HepG2 (cell line): ENCODE results near the gene TUBA4A. TPM values are rescaled to one million over a fixed set of nuclear protein-coding genes. Genes with fewer than 3 reads are reported as not detected.

Experiments used
- ASH2L ChIP-seq: fragments of 300-600, 200-600 bp; sonication (generic); IDR thresholded peaks from 2 replicates; pipeline ENCODE4 v1.7.0; 2017; ENCODE audit warnings: low read depth, mild to moderate bottlenecking, moderate library complexity, mixed read lengths, low read length; ENCODE audit not compliant: insufficient read length
- BRCA1 ChIP-seq: sonication (generic); formaldehyde crosslinking; IDR thresholded peaks from 2 replicates; pipeline ENCODE4 v1.4.0; 2020; ENCODE audit warnings: missing genetic modification reagents
- CCAR2 ChIP-seq: fragments of 200-400 bp; formaldehyde crosslinking; optimal IDR thresholded peaks from 2 replicates; pipeline ENCODE3; 2018; ENCODE audit warnings: low read depth, mild to moderate bottlenecking, low read length, moderate library complexity
- EEA1 ChIP-seq: sonication (generic); formaldehyde crosslinking; IDR thresholded peaks from 2 replicates; pipeline ENCODE4 v1.5.1; 2020; ENCODE audit warnings: mild to moderate bottlenecking, missing genetic modification reagents, borderline replicate concordance
- HMG20B ChIP-seq: conservative IDR thresholded peaks from 2 replicates; pipeline ENCODE4 v1.6.1; 2016; ENCODE audit warnings: missing genetic modification reagents, missing compliant biosample characterization
- KDM2A ChIP-seq: sonication (generic); formaldehyde crosslinking; IDR thresholded peaks from 2 replicates; pipeline ENCODE4 v1.4.0; 2020; ENCODE audit warnings: low read depth, missing genetic modification reagents, borderline replicate concordance
- MATR3 ChIP-seq: sonication (generic); formaldehyde crosslinking; IDR thresholded peaks from 2 replicates; pipeline ENCODE4 v1.4.0; 2020; ENCODE audit warnings: missing genetic modification reagents
- MIER2 ChIP-seq: IDR thresholded peaks from 2 replicates; pipeline ENCODE4 v1.6.1; 2016; ENCODE audit warnings: missing biosample characterization, missing genetic modification reagents
- MTF1 ChIP-seq: sonication (generic); formaldehyde crosslinking; IDR thresholded peaks from 2 replicates; pipeline ENCODE4 v1.5.0; 2020; ENCODE audit warnings: missing genetic modification reagents
- POLR2A ChIP-seq, 2 experiments: IDR thresholded peaks; 2 replicates each; pipeline ENCODE4 v1.6.1; 2011; ENCODE audit warnings: low read depth in 2 of 2, low read length in 2 of 2, mild to moderate bottlenecking in 1 of 2, moderate library complexity in 1 of 2; ENCODE audit not compliant: insufficient read depth in 1 of 2
- SIN3B ChIP-seq: fragments of 150-350 bp; IDR thresholded peaks from 2 replicates; pipeline ENCODE4 v1.6.1; 2014; ENCODE audit warnings: low read length
- SMYD3 ChIP-seq: sonication (generic); formaldehyde crosslinking; IDR thresholded peaks from 2 replicates; pipeline ENCODE4 v1.8.1; 2023; ENCODE audit warnings: mild to moderate bottlenecking, missing genetic modification reagents
- SRY ChIP-seq: sonication (generic); formaldehyde crosslinking; IDR thresholded peaks from 2 replicates; pipeline ENCODE4 v1.8.0; 2022; ENCODE audit warnings: mild to moderate bottlenecking, missing genetic modification reagents
- TAF15 ChIP-seq: fragments of 200-400 bp; formaldehyde crosslinking; IDR thresholded peaks from one replicate; pipeline ENCODE4 v1.6.1; 2018; ENCODE audit warnings: mild to moderate bottlenecking, low read depth, low read length; ENCODE audit not compliant: poor library complexity, severe bottlenecking
- ZBTB20 ChIP-seq: sonication (generic); formaldehyde crosslinking; IDR thresholded peaks from 2 replicates; pipeline ENCODE4 v1.8.1; 2023; ENCODE audit warnings: missing genetic modification reagents, low read depth, mild to moderate bottlenecking, borderline replicate concordance
- ZNF543 ChIP-seq: sonication (generic); formaldehyde crosslinking; IDR thresholded peaks from 2 replicates; pipeline ENCODE4 v1.4.0; 2020; ENCODE audit warnings: mild to moderate bottlenecking, missing genetic modification reagents
- ZNF775 ChIP-seq: sonication (generic); formaldehyde crosslinking; IDR thresholded peaks from 2 replicates; pipeline ENCODE4 v1.4.0; 2020; ENCODE audit warnings: missing genetic modification reagents, mild to moderate bottlenecking, moderate library complexity, borderline replicate concordance
- ZNF850 ChIP-seq: sonication (generic); formaldehyde crosslinking; conservative IDR thresholded peaks from 2 replicates; pipeline ENCODE4 v1.9.0; 2021; ENCODE audit warnings: mild to moderate bottlenecking, missing genetic modification reagents
- polyA plus RNA-seq, 8 experiments: library from polyadenylated mRNA; depleted of rRNA in 3 of 8; stranded (reverse) in 7 of 8; unstranded in 1 of 8; fragments of >200 nt; fragmentation: Illumina TruSeq in 4 of 8; extraction: Trizol in 4 of 8; gene quantifications; 2 replicates each; pipeline versions ENCODE4 v1.2.1 to v1.2.3, GENCODE V29; 2011 to 2016; ENCODE audit warnings: low read depth in 4 of 8, missing spikeins in 1 of 8, mixed read lengths in 1 of 8; ENCODE audit not compliant: insufficient read depth in 1 of 8
- total RNA-seq, 5 experiments: library from RNA; depleted of rRNA; stranded (reverse); fragments of >200 nt; fragmentation: Illumina TruSeq; extraction: Trizol; gene quantifications; 2 replicates each; pipeline ENCODE4 v1.2.3, GENCODE V29; 2016; ENCODE audit warnings: low read depth in 1 of 5
- TF ChIP-seq, protein P1 (sequence below): sonication (generic); formaldehyde crosslinking; IDR thresholded peaks from 2 replicates; pipeline ENCODE4 v1.8.1; 2023; ENCODE audit warnings: missing genetic modification reagents, inconsistent platforms, borderline replicate concordance
- TF ChIP-seq, protein P2 (sequence below): sonication (generic); formaldehyde crosslinking; IDR thresholded peaks from 2 replicates; pipeline ENCODE4 v1.4.0; 2020; ENCODE audit warnings: low read depth, mild to moderate bottlenecking, missing genetic modification reagents
- TF ChIP-seq, protein P3 (sequence below): IDR thresholded peaks from 2 replicates; pipeline ENCODE4 v1.6.1; 2016; ENCODE audit warnings: missing genetic modification reagents, missing compliant biosample characterization
- TF ChIP-seq, protein P4 (sequence below): sonication (generic); formaldehyde crosslinking; IDR thresholded peaks from 2 replicates; pipeline ENCODE4 v1.5.0; 2020; ENCODE audit warnings: missing genetic modification reagents, mild to moderate bottlenecking, borderline replicate concordance
- TF ChIP-seq, protein P5 (sequence below): sonication (generic); formaldehyde crosslinking; IDR thresholded peaks from 2 replicates; pipeline ENCODE4; 2020; ENCODE audit warnings: missing genetic modification reagents, mild to moderate bottlenecking, borderline replicate concordance

Gene TUBA4A
- total and polyA plus RNA-seq, 2 of the 13 experiments (the other 11 are each of a cell fraction or from before 2014, with no cell fraction given): 1.3 to 12.7 TPM

DNA sequence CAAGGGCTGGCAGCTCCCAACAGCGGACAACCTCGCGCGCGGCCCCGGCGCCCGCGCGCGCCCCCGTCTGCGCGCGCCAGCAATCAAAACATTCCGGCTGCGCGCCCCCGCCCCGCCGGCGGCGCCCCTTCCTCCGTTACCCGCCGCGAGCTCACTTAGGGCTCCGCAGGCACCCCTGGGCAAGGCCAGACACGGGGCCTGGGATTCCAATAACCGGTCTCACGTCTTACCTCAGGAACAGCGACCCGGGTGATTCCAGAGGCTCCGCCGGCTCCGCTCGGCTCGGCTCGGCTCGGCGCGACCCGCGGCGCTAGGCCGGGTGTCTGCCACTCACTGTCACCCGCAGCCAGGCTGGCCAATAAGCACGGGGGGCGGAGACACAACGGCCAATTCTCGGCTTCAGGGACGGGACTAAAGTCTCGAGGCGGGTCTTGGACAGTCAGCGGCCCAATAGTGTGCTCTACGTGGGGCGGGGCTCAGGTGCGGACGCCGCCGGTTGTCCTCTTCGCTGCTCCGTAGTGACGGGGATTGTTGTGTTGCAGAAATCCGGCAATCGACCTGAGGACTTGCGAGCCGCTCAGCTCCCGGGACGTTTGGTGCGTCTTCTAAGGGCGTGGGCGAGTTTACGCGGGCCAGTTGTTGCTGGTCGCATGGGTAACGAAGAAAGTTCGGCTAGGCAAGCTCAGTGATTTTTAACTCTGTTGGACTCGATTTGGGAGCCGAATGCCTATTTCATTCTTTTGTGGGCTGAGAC is 24.2 kb downstream of the TUBA4A start, which contains the start of the genes ANKZF1 and ATG9A (continued):
- TF ChIP-seq CCAR2: no peak
- TF ChIP-seq ZNF850: 0 out of 2 replicates have a peak, but pooled peaks have one; percentile 38
- no peak for TF ChIP-seq MATR3 (CRISPR knock-in tag)
- TF ChIP-seq MTF1 (CRISPR knock-in tag): no peak
- no peak for TF ChIP-seq EEA1 (CRISPR knock-in tag)
- peak; percentile 98 for TF ChIP-seq ASH2L
- no peak; the same call in 1 of the 2 replicates for TF ChIP-seq ZNF543 (CRISPR knock-in tag)
- TF ChIP-seq, protein P1, sequence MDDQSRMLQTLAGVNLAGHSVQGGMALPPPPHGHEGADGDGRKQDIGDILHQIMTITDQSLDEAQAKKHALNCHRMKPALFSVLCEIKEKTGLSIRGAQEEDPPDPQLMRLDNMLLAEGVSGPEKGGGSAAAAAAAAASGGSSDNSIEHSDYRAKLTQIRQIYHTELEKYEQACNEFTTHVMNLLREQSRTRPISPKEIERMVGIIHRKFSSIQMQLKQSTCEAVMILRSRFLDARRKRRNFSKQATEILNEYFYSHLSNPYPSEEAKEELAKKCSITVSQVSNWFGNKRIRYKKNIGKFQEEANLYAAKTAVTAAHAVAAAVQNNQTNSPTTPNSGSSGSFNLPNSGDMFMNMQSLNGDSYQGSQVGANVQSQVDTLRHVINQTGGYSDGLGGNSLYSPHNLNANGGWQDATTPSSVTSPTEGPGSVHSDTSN (CRISPR knock-in tag): peak; percentile 96; the same call in 1 of the 2 replicates
- peak; percentile 38; the same call in 1 of the 2 replicates for TF ChIP-seq SRY (CRISPR knock-in tag)
- peak; percentile 79 for TF ChIP-seq ZBTB20
- TF ChIP-seq POLR2A (IDR thresholded peaks at IDR 0.05; ENCODE audit: insufficient read depth in 1 of 2, low read depth in 2 of 2, low read length in 2 of 2): peak; percentile 85 to 92
- no peak for TF ChIP-seq MIER2 (CRISPR knock-in tag)
- TF ChIP-seq, protein P2, sequence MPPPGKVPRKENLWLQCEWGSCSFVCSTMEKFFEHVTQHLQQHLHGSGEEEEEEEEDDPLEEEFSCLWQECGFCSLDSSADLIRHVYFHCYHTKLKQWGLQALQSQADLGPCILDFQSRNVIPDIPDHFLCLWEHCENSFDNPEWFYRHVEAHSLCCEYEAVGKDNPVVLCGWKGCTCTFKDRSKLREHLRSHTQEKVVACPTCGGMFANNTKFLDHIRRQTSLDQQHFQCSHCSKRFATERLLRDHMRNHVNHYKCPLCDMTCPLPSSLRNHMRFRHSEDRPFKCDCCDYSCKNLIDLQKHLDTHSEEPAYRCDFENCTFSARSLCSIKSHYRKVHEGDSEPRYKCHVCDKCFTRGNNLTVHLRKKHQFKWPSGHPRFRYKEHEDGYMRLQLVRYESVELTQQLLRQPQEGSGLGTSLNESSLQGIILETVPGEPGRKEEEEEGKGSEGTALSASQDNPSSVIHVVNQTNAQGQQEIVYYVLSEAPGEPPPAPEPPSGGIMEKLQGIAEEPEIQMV (CRISPR knock-in tag): peak; percentile 89
- no peak; the same call in 1 of the 2 replicates for TF ChIP-seq SIN3B
- TF ChIP-seq ZNF775: no peak
- TF ChIP-seq, protein P3, sequence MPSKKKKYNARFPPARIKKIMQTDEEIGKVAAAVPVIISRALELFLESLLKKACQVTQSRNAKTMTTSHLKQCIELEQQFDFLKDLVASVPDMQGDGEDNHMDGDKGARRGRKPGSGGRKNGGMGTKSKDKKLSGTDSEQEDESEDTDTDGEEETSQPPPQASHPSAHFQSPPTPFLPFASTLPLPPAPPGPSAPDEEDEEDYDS (CRISPR knock-in tag): peak; percentile 86
- TF ChIP-seq HMG20B: peak; percentile 54; the same call in 1 of the 2 replicates
- TF ChIP-seq BRCA1: peak; percentile 52; the same call in 1 of the 2 replicates
- TF ChIP-seq, protein P4, sequence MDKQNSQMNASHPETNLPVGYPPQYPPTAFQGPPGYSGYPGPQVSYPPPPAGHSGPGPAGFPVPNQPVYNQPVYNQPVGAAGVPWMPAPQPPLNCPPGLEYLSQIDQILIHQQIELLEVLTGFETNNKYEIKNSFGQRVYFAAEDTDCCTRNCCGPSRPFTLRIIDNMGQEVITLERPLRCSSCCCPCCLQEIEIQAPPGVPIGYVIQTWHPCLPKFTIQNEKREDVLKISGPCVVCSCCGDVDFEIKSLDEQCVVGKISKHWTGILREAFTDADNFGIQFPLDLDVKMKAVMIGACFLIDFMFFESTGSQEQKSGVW (CRISPR knock-in tag): no peak; the same call in 1 of the 2 replicates
- TF ChIP-seq KDM2A (CRISPR knock-in tag): peak; percentile 91
- TF ChIP-seq, protein P5, sequence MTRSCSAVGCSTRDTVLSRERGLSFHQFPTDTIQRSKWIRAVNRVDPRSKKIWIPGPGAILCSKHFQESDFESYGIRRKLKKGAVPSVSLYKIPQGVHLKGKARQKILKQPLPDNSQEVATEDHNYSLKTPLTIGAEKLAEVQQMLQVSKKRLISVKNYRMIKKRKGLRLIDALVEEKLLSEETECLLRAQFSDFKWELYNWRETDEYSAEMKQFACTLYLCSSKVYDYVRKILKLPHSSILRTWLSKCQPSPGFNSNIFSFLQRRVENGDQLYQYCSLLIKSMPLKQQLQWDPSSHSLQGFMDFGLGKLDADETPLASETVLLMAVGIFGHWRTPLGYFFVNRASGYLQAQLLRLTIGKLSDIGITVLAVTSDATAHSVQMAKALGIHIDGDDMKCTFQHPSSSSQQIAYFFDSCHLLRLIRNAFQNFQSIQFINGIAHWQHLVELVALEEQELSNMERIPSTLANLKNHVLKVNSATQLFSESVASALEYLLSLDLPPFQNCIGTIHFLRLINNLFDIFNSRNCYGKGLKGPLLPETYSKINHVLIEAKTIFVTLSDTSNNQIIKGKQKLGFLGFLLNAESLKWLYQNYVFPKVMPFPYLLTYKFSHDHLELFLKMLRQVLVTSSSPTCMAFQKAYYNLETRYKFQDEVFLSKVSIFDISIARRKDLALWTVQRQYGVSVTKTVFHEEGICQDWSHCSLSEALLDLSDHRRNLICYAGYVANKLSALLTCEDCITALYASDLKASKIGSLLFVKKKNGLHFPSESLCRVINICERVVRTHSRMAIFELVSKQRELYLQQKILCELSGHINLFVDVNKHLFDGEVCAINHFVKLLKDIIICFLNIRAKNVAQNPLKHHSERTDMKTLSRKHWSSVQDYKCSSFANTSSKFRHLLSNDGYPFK (CRISPR knock-in tag): peak; percentile 73; the same call in 1 of the 2 replicates
- peak; percentile 52 for TF ChIP-seq TAF15
- peak; percentile 85; the same call in 1 of the 2 replicates for TF ChIP-seq SMYD3 (CRISPR knock-in tag)
